SKM-1 (cell line): ENCODE results near the gene PRND.
"Not testable (repeated sequence)": the region's sequence is repeated elsewhere in the genome, so short reads cannot be mapped to it uniquely, and the experiment has no call there.

Source experiments
- DNase-seq: peaks from one replicate; lab custom pipeline; 2025; ENCODE audit not compliant: unreplicated experiment; lab: John Stamatoyannopoulos, UW

The PRND gene

GRCh38 chr20:4736875-4737274 is 15.2 kb downstream of the PRND start:
- DNase-seq = no peak

GRCh38 chr20:4737857-4738627 is 16.3 kb downstream of the PRND start:
- DNase-seq = no peak

GRCh38 chr20:4740774-4741431 is 19.2 kb downstream of the PRND start:
- no peak for DNase-seq

GRCh38 chr20:4748847-4749246 is 27.1 kb downstream of the PRND start:
- no peak for DNase-seq

GRCh38 chr20:4749326-4749725 is 27.6 kb downstream of the PRND start:
- no peak for DNase-seq

- DNase-seq = no peak
Observed at GRCh38 chr20:4750381-4750780, 28.7 kb downstream of the PRND start.

GRCh38 chr20:4759100-4759884 is 37.6 kb downstream of the PRND start:
- DNase-seq = not testable (repeated sequence)

GRCh38 chr20:4763261-4763660 is 41.6 kb downstream of the PRND start:
- no peak for DNase-seq

GRCh38 chr20:4763723-4764510 is 42.2 kb downstream of the PRND start:
- DNase-seq = no peak

- no peak for DNase-seq
Observed at GRCh38 chr20:4764805-4765204, 43.1 kb downstream of the PRND start.

GRCh38 chr20:4765681-4766080 is 44.0 kb downstream of the PRND start:
- DNase-seq = no peak

GRCh38 chr20:4766631-4767030 is 44.9 kb downstream of the PRND start:
- peak; percentile 92 for DNase-seq

GRCh38 chr20:4767084-4767483 is 45.4 kb downstream of the PRND start:
- DNase-seq = no peak

- no peak for DNase-seq
Observed at GRCh38 chr20:4769328-4769727, 47.6 kb downstream of the PRND start.

- DNase-seq = no peak
Observed at GRCh38 chr20:4770026-4770425, 48.3 kb downstream of the PRND start.

GRCh38 chr20:4771004-4771403 is 49.3 kb downstream of the PRND start:
- DNase-seq = no peak

GRCh38 chr20:4772132-4772531 is 50.4 kb downstream of the PRND start:
- no peak for DNase-seq

- not testable (repeated sequence) for DNase-seq
Observed at GRCh38 chr20:4773014-4773413, 51.3 kb downstream of the PRND start.

- no peak for DNase-seq
Observed at GRCh38 chr20:4773736-4774135, 52.0 kb downstream of the PRND start.

- no peak for DNase-seq
Observed at GRCh38 chr20:4774207-4774606, 52.5 kb downstream of the PRND start.
